ENCODE data around the gene SON. TPM values are rescaled to one million over a fixed set of nuclear protein-coding genes. Genes with fewer than 3 reads are reported as not detected.
A peak's percentile ranks its signal among the peaks of the same experiment; 100 is the strongest.

The SON gene
- total and polyA plus RNA-seq, 2 of the 4 experiments (the other 2 are of a cell fraction): 81.6 to 146 TPM

DNA sequence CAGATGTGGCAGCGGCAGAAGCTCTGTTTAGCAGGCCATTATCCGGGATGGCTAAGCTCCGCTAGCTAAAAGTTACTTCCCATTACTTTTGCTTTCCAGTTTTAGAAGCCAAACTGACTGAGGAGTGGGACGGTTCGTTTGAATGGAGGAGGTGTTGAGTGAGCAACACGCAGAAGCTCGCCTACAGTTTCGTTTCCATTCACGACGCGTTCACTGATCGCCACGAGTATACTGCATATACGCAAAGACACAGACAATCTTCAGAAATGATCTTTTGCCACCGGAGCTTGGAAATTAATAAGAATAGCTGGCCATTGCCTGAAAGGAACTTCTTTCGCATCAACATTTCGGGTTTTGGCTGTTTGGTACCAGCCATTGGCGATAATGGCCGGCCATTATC, 14.6 kb downstream of the SON start:
- Histone ChIP-seq H3K27me3 (ENCODE audit: control insufficient read depth, insufficient read depth, low read length) (no peaks in the 10 kb centered on the region), H3K18ac (ENCODE audit: low read depth, low read length) (no peak overlapping the region), H2BK120ac (ENCODE audit: low read depth, low read length) (no peak overlapping the region), H3K14ac (replicated peaks; ENCODE audit: low read depth, low read length) (no peak overlapping the region), H2AK5ac (ENCODE audit: low read depth, low read length) (no peak overlapping the region), H3K4me2 (ENCODE audit: low read depth, low read length) (no peak overlapping the region), H3K9me1 (ENCODE audit: insufficient read depth, low read length) (0 out of 2 replicates have a peak, but pooled peaks cover 11% of the 10 kb centered on the region), H3K9me3 (ENCODE audit: control insufficient read depth, insufficient read depth, low read length) (no peaks in the 10 kb centered on the region), H4K5ac (ENCODE audit: low read depth, low read length) (no peak overlapping the region), H3K4me3 (ENCODE audit: insufficient read depth, low read depth, low read length) (no peak overlapping the region), H3K36me3 (ENCODE audit: control insufficient read depth, insufficient read depth, low read length) (peaks cover 60% of the 10 kb centered on the region), H3K23ac (ENCODE audit: low read depth, low read length) (no peak overlapping the region), H3K56ac (ENCODE audit: extremely low read depth, insufficient read depth, low read length) (no peak overlapping the region), H3K27ac (ENCODE audit: insufficient read depth, low read length) (no peak overlapping the region), H4K91ac (ENCODE audit: insufficient read depth, low read depth, low read length) (no peak overlapping the region), H4K8ac (ENCODE audit: low read depth in 2 of 2, low read length in 2 of 2) (no peak overlapping the region), H2AK9ac (replicated peaks; ENCODE audit: low read depth, low read length, poor library complexity) (peak overlapping the region; percentile 20), H3K9ac (ENCODE audit: low read depth, low read length) (no peak overlapping the region), H3K4me1 (ENCODE audit: control insufficient read depth, insufficient read depth, low read length) (peaks cover 2% of the 10 kb centered on the region; the same call in 1 of the 2 replicates), H3K4ac (ENCODE audit: low read depth, low read length) (no peak overlapping the region), H2BK5ac (ENCODE audit: low read depth, low read length, poor library complexity, severe bottlenecking) (no peak overlapping the region), H4K20me1 (ENCODE audit: insufficient read depth, low read length) (peaks cover 92% of the 10 kb centered on the region), H2AFZ (replicated peaks; ENCODE audit: low read length, poor library complexity) (no peak overlapping the region), H2BK20ac (ENCODE audit: low read depth, low read length) (no peak overlapping the region), H2BK15ac (ENCODE audit: low read depth, low read length) (no peak overlapping the region), H3K79me1 (ENCODE audit: low read depth in 1 of 2, low read length in 2 of 2) (peaks cover 32 to 74% of the 10 kb centered on the region in 2 experiments)
- TF ChIP-seq NFE2L2 (IDR thresholded peaks at IDR 0.05; ENCODE audit: low read depth, low read length) (no peak), RFX5 (IDR thresholded peaks at IDR 0.05; ENCODE audit: low read depth, low read length) (no peak), MAZ (IDR thresholded peaks at IDR 0.05; ENCODE audit: borderline replicate concordance, low read depth, low read length) (no peak), FOS (IDR thresholded peaks at IDR 0.05; ENCODE audit: low read depth, low read length) (no peak), CHD1 (IDR thresholded peaks at IDR 0.05; ENCODE audit: low read depth, low read length) (no peak), CEBPB (IDR thresholded peaks at IDR 0.05; ENCODE audit: low read depth, low read length) (no peak), POLR2A (IDR thresholded peaks at IDR 0.05; ENCODE audit: low read depth, low read length) (no peak), RAD21 (IDR thresholded peaks at IDR 0.05; ENCODE audit: low read length) (no peak), BHLHE40 (IDR thresholded peaks at IDR 0.05; ENCODE audit: low read depth, low read length) (no peak), MAFK (IDR thresholded peaks at IDR 0.05; ENCODE audit: low read depth, low read length) (no peak), SMC3 (IDR thresholded peaks at IDR 0.05; ENCODE audit: low read depth, low read length) (no peak), RCOR1 (IDR thresholded peaks at IDR 0.05; ENCODE audit: insufficient replicate concordance, low read length) (no peak), MXI1 (IDR thresholded peaks at IDR 0.05; ENCODE audit: borderline replicate concordance, low read depth, low read length) (no peak)
- TF ChIP-seq, protein P1, sequence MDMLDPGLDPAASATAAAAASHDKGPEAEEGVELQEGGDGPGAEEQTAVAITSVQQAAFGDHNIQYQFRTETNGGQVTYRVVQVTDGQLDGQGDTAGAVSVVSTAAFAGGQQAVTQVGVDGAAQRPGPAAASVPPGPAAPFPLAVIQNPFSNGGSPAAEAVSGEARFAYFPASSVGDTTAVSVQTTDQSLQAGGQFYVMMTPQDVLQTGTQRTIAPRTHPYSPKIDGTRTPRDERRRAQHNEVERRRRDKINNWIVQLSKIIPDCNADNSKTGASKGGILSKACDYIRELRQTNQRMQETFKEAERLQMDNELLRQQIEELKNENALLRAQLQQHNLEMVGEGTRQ (IDR thresholded peaks at IDR 0.05; ENCODE audit: low read depth, low read length): no peak
- TF ChIP-seq, protein P2, sequence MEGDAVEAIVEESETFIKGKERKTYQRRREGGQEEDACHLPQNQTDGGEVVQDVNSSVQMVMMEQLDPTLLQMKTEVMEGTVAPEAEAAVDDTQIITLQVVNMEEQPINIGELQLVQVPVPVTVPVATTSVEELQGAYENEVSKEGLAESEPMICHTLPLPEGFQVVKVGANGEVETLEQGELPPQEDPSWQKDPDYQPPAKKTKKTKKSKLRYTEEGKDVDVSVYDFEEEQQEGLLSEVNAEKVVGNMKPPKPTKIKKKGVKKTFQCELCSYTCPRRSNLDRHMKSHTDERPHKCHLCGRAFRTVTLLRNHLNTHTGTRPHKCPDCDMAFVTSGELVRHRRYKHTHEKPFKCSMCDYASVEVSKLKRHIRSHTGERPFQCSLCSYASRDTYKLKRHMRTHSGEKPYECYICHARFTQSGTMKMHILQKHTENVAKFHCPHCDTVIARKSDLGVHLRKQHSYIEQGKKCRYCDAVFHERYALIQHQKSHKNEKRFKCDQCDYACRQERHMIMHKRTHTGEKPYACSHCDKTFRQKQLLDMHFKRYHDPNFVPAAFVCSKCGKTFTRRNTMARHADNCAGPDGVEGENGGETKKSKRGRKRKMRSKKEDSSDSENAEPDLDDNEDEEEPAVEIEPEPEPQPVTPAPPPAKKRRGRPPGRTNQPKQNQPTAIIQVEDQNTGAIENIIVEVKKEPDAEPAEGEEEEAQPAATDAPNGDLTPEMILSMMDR (conservative IDR thresholded peaks at IDR 0.05; ENCODE audit: low read depth, low read length): no peak
- TF ChIP-seq, protein P3, sequence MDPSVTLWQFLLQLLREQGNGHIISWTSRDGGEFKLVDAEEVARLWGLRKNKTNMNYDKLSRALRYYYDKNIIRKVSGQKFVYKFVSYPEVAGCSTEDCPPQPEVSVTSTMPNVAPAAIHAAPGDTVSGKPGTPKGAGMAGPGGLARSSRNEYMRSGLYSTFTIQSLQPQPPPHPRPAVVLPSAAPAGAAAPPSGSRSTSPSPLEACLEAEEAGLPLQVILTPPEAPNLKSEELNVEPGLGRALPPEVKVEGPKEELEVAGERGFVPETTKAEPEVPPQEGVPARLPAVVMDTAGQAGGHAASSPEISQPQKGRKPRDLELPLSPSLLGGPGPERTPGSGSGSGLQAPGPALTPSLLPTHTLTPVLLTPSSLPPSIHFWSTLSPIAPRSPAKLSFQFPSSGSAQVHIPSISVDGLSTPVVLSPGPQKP (IDR thresholded peaks at IDR 0.05; ENCODE audit: borderline replicate concordance, low read depth, low read length): no peak
- ChIA-PET POLR2A (ENCODE audit: unreplicated experiment) (no interaction called here), CTCF (no interaction called here)
- DNase-seq: no peak
- WGBS, 2 experiments (ENCODE audit: extremely low coverage in 2 of 2, insufficient read length in 1 of 2): 100% methylated on average over 7 of the region's 19 CpGs; no CpG with 5 or more reads in 1 of the 2 experiments
- intact Hi-C loops (cut with micrococcal nuclease) (no loop called here), dilution Hi-C loops (cut with HindIII; ENCODE audit: low sequenced_read_pairs, unreplicated experiment) (no loop called here), in situ Hi-C loops (cut with MboI; ENCODE audit: low sequenced_read_pairs) (no loop called here)
- no peak for ATAC-seq (ENCODE audit: low read depth)
- BruUV-seq (replicated peaks): no TSS peak

Measured in IMR-90 (cell line).